ENCODE data around the gene DOCK2. TPM values are rescaled to one million over a fixed set of nuclear protein-coding genes. Genes with fewer than 3 reads are reported as not detected.

The DOCK2 gene
- total RNA-seq, result 2.3 and 3.4 TPM in 2 replicates

DNA sequence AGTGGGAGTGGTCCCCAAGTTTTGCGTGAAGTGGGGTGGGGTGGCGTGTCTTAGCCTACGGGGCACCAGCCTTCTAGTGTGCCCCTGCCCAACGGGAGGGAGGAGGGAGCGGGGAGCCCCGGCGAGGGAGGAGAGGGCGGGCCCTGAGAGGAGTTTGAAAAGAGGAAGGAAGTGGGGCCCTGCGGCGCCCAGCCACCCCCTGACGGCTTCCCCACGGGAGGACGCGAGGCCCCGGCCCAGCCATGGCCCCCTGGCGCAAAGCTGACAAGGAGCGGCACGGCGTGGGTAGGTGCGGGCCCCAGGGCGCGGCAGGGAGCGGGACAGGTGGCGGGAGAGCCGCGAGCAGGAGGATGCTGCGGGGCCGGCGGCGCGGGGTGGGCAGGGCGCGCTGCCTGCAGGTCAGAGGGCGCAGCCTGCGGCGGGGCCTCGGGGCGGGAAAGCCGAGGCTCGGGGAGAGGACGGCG, at the start of gene DOCK2:
TSS of gene DOCK2 (plus strand) at position 191 of the 464 bp plus-strand sequence. CDS start at position 243, 52 bp downstream.

DNA sequence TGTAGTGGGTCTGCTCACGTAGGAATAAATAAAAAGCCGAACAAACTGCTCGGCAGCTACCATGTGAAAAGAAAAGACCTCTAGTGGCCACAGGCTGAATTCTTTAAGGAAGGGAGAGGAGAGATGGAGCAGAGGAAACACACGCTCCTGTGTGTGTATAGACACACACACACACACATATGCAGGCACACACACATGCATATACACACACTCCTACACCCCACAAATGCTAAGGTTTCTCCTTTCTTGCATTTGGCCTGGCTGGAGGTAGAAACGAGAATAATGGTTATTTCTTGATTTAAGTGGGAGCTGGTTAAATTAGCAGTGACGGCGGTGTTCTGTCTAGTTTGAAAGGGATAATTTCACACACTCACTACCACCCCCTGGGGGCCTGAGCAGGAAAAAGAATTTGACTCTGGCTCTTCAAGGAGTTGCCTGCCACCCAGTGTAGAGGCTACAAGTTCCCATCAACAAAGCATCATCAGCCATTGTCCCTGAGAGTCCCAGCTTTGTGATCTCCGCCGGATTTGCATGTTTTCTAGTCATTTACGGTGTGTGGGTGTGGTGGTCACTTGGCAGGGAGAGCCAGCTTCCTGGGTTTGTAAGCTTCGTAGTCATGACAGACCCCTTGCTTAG, 343.5 kb downstream of the DOCK2 start, which contains the start of gene INSYN2B:
TSS of gene INSYN2B (minus strand) at position 78 of the 636 bp plus-strand sequence. CDS start 96,597 bp downstream, outside the sequence.

DNA sequence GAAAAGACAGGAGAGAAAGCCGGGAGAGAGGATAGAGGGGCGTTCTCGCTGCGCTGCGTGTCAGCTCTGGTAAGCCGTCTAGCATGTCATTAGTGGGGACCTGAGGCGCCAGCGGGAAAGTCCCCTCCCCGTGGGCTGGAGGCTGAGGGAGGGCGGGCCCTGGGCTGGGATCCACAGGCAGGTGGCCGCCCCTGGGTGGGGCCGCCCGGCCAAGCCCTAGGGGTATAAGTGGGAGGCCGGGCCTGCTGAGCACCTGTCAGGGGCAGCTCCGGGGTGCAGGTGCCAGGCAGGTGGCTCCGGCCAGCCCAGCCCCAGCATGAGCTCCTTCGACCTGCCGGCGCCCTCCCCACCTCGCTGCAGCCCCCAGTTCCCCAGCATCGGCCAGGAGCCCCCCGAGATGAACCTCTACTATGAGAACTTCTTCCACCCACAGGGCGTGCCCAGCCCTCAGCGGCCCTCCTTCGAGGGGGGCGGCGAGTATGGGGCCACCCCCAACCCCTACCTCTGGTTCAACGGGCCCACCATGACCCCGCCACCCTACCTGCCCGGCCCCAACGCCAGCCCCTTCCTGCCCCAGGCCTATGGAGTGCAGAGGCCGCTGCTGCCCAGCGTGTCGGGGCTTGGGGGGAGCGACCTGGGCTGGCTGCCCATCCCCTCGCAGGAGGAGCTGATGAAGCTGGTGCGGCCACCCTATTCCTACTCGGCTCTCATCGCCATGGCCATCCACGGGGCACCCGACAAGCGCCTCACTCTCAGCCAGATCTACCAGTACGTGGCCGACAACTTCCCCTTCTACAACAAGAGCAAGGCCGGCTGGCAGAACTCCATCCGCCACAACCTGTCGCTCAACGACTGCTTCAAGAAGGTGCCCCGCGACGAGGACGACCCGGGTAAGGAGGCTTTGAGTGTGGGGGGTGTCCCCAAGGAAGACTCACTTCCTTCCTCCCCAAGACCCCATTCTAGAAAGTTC, 468.9 kb downstream of the DOCK2 start, which contains the start of gene FOXI1:
TSS of gene FOXI1 (plus strand) at position 256 of the 970 bp plus-strand sequence. CDS start at position 317, 61 bp downstream.

Other genes starting within 250 kb of the DOCK2 start
- 35.2 and 66.5 TPM in 2 replicates for gene SPDL1, start 53.5 kb upstream of the DOCK2 start, total RNA-seq